Body of pancreas (tissue), 4 donors: ENCODE measurements around the gene RNF169.

Experiments used
- CTCF ChIP-seq, 7 experiments: fragments of 450-650 bp in 4 of 7; fragments of 200-600 bp in 3 of 7; sonication (generic) in 3 of 7; IDR thresholded peaks; one replicate each; pipeline ENCODE4 v1.5.1; 2016 to 2019; ENCODE audit warnings: antibody characterized with exemption in 7 of 7
- POLR2A ChIP-seq, 3 donors: fragments of 450-650 bp; IDR thresholded peaks; one replicate each; pipeline ENCODE4 v1.6.1; 2016; ENCODE audit warnings: antibody characterized with exemption in 3 of 3, mild to moderate bottlenecking in 2 of 3

GRCh38 chr11:74707602-74708510 is 40.8 kb upstream of the RNF169 start:
- TF ChIP-seq CTCF (IDR thresholded peaks at IDR 0.05) (no peak), POLR2A (IDR thresholded peaks at IDR 0.05) (no peak)
